IMR-90 (cell line): Measurements from ENCODE around the gene TBC1D9B. TPM values are rescaled to one million over a fixed set of nuclear protein-coding genes. Genes with fewer than 3 reads are reported as not detected.

Experiments used
- ATAC-seq: fragments of 200-7000 bp; cut with Tn5 transposase; 2 replicates; pipeline ENCODE4 v1.9.1; 2020; ENCODE audit warnings: low read depth, mild to moderate bottlenecking, moderate library complexity
- BruUV-seq: library from RNA; stranded (reverse); fragments of 400-500 nt; replicated peaks from 2 replicates; lab custom pipeline; 2021; lab: Mats Ljungman, UMichigan
- CTCF ChIA-PET: fragments of 300-600 bp; formaldehyde crosslinking; extraction: SDS; loops from one replicate; lab custom pipeline; 2021; ENCODE audit warnings: antibody characterized with exemption; lab: Yijun Ruan, JAX
- POLR2A ChIA-PET: fragments of 300-600 bp; sonication (Branson Sonifier 250); formaldehyde crosslinking; loops from one replicate; lab custom pipeline; 2022; ENCODE audit warnings: antibody characterized with exemption; ENCODE audit not compliant: unreplicated experiment; lab: Charles Lee
- DNase-seq: peaks from one replicate; pipeline ENCODE4 v3.0.0; 2013
- H2AFZ ChIP-seq: replicated peaks from 2 replicates; pipeline ENCODE3; 2013; ENCODE audit warnings: low read length, mild to moderate bottlenecking; ENCODE audit not compliant: poor library complexity
- H2AK5ac ChIP-seq: 2 replicates; pipeline ENCODE4 v1.6.1; 2013; ENCODE audit warnings: low read depth, low read length, inconsistent platforms
- H2AK9ac ChIP-seq: replicated peaks from 2 replicates; pipeline ENCODE3; 2013; ENCODE audit warnings: mild to moderate bottlenecking, low read depth, low read length, moderate library complexity; ENCODE audit not compliant: poor library complexity
- H2BK120ac ChIP-seq: 2 replicates; pipeline ENCODE4 v1.6.1; 2013; ENCODE audit warnings: low read depth, low read length, inconsistent platforms
- H2BK15ac ChIP-seq: 3 replicates; pipeline ENCODE4 v1.6.1; 2013; ENCODE audit warnings: low read depth, low read length, inconsistent platforms
- H2BK20ac ChIP-seq: 2 replicates; pipeline ENCODE4 v1.6.1; 2013; ENCODE audit warnings: low read depth, mild to moderate bottlenecking, inconsistent platforms, low read length, moderate library complexity
- H2BK5ac ChIP-seq: 2 replicates; pipeline ENCODE4 v1.6.1; 2013; ENCODE audit warnings: mild to moderate bottlenecking, low read depth, low read length, inconsistent platforms; ENCODE audit not compliant: poor library complexity, severe bottlenecking
- H3K14ac ChIP-seq: replicated peaks from 2 replicates; pipeline ENCODE4 v1.6.1; 2013; ENCODE audit warnings: low read depth, low read length, inconsistent platforms
- H3K18ac ChIP-seq: 2 replicates; pipeline ENCODE4 v1.6.1; 2013; ENCODE audit warnings: low read depth, low read length, control low read depth
- H3K23ac ChIP-seq: 2 replicates; pipeline ENCODE4 v1.6.1; 2013; ENCODE audit warnings: low read depth, low read length, inconsistent platforms
- H3K27ac ChIP-seq: 2 replicates; pipeline ENCODE4 v1.5.1; 2013; ENCODE audit warnings: mild to moderate bottlenecking, control low read depth, low read length; ENCODE audit not compliant: insufficient read depth
- H3K27me3 ChIP-seq: 2 replicates; pipeline ENCODE4 v1.6.1; 2013; ENCODE audit warnings: low read length; ENCODE audit not compliant: control insufficient read depth, insufficient read depth
- H3K36me3 ChIP-seq: 2 replicates; pipeline ENCODE4 v1.6.1; 2013; ENCODE audit warnings: low read length, mixed read lengths; ENCODE audit not compliant: control insufficient read depth, insufficient read depth
- H3K4ac ChIP-seq: 2 replicates; pipeline ENCODE4 v1.6.1; 2013; ENCODE audit warnings: low read depth, low read length, inconsistent platforms
- H3K4me1 ChIP-seq: 2 replicates; pipeline ENCODE4 v1.6.1; 2013; ENCODE audit warnings: low read length, mixed read lengths; ENCODE audit not compliant: control insufficient read depth, insufficient read depth
- H3K4me2 ChIP-seq: 2 replicates; pipeline ENCODE4 v1.6.1; 2013; ENCODE audit warnings: low read depth, mild to moderate bottlenecking, control low read depth, low read length, moderate library complexity
- H3K4me3 ChIP-seq: 2 replicates; pipeline ENCODE4 v1.5.1; 2013; ENCODE audit warnings: low read depth, mild to moderate bottlenecking, control low read depth, low read length, moderate library complexity; ENCODE audit not compliant: insufficient read depth
- H3K56ac ChIP-seq: 2 replicates; pipeline ENCODE4 v1.6.1; 2013; ENCODE audit warnings: low read length, inconsistent platforms; ENCODE audit not compliant: insufficient read depth; ENCODE audit errors: extremely low read depth
- H3K79me1 ChIP-seq, 2 experiments: 2 replicates each; pipeline ENCODE4 v1.6.1; 2013; ENCODE audit warnings: low read length in 2 of 2, inconsistent platforms in 1 of 2, low read depth in 1 of 2
- H3K9ac ChIP-seq: 2 replicates; pipeline ENCODE4 v1.6.1; 2013; ENCODE audit warnings: low read depth, low read length, control low read depth
- H3K9me1 ChIP-seq: 2 replicates; pipeline ENCODE4 v1.6.1; 2013; ENCODE audit warnings: low read length, inconsistent platforms; ENCODE audit not compliant: insufficient read depth
- H3K9me3 ChIP-seq: 2 replicates; pipeline ENCODE4 v1.6.1; 2013; ENCODE audit warnings: low read length; ENCODE audit not compliant: control insufficient read depth, insufficient read depth
- H4K20me1 ChIP-seq: 2 replicates; pipeline ENCODE4 v1.6.1; 2013; ENCODE audit warnings: low read length, inconsistent platforms; ENCODE audit not compliant: insufficient read depth
- H4K5ac ChIP-seq: 2 replicates; pipeline ENCODE4 v1.6.1; 2013; ENCODE audit warnings: mild to moderate bottlenecking, low read depth, low read length, control low read depth
- H4K8ac ChIP-seq, 2 experiments: 2 replicates each; pipeline ENCODE4 v1.6.1; 2013; ENCODE audit warnings: low read depth in 2 of 2, low read length in 2 of 2, control low read depth in 1 of 2, inconsistent platforms in 1 of 2
- H4K91ac ChIP-seq: 2 replicates; pipeline ENCODE4 v1.6.1; 2013; ENCODE audit warnings: low read depth, low read length, inconsistent platforms; ENCODE audit not compliant: insufficient read depth
- FOS ChIP-seq: fragments of 150-350 bp; IDR thresholded peaks from 2 replicates; pipeline ENCODE4 v1.6.1; 2016; ENCODE audit warnings: low read depth, low read length
- MAZ ChIP-seq: IDR thresholded peaks from 2 replicates; pipeline ENCODE4 v1.6.1; 2012; ENCODE audit warnings: low read depth, mild to moderate bottlenecking, low read length, improper control_type of control experiment, moderate library complexity, borderline replicate concordance
- POLR2A ChIP-seq: IDR thresholded peaks from 2 replicates; pipeline ENCODE4 v1.6.1; 2012; ENCODE audit warnings: mild to moderate bottlenecking, low read depth, low read length
- RCOR1 ChIP-seq: IDR thresholded peaks from 2 replicates; pipeline ENCODE4 v1.6.1; 2012; ENCODE audit warnings: mild to moderate bottlenecking, low read length, improper control_type of control experiment; ENCODE audit not compliant: insufficient replicate concordance
- RFX5 ChIP-seq: IDR thresholded peaks from 2 replicates; pipeline ENCODE4 v1.8.0; 2012; ENCODE audit warnings: low read depth, mild to moderate bottlenecking, low read length, moderate library complexity
- SMC3 ChIP-seq: fragments of 150-350 bp; IDR thresholded peaks from 2 replicates; pipeline ENCODE4 v1.6.1; 2016; ENCODE audit warnings: low read depth, mild to moderate bottlenecking, antibody characterized with exemption, low read length, moderate library complexity
- USF2 ChIP-seq: fragments of 150-350 bp; IDR thresholded peaks from 2 replicates; pipeline ENCODE4 v1.6.1; 2017; ENCODE audit warnings: mild to moderate bottlenecking, antibody characterized with exemption, low read length, low read depth
- WGBS, 2 experiments: methylation state at CpG; one replicate each; pipeline versions ENCODE4 v1.1.5 to v1.1.7; 2013; ENCODE audit warnings: missing lambda C conversion rate in 2 of 2; ENCODE audit not compliant: insufficient read length in 1 of 2; ENCODE audit errors: extremely low coverage in 2 of 2; 5-methylcytosine and 5-hydroxymethylcytosine counted together
- dilution Hi-C: fragments of 300-500 bp; cut with HindIII; formaldehyde crosslinking; loops from one replicate; pipeline ENCODE4 v1.14.3; 2018; ENCODE audit warnings: low sequenced_read_pairs; ENCODE audit not compliant: unreplicated experiment
- in situ Hi-C: fragments of 300-500 bp; cut with MboI; formaldehyde crosslinking; loops from 3 replicates; pipeline ENCODE4 v1.14.3; 2019; ENCODE audit warnings: low sequenced_read_pairs, inconsistent platforms, mixed read lengths
- intact Hi-C: fragments of 100-400 bp; cut with micrococcal nuclease; formaldehyde crosslinking; loops from 2 replicates; pipeline ENCODE4 v1.10.0; 2022
- polyA plus RNA-seq, 3 experiments: library from polyadenylated mRNA; depleted of rRNA; stranded (reverse); fragments of >200 nt; gene quantifications; 2 replicates each; pipeline ENCODE4 v1.2.3, GENCODE V29; 2012; ENCODE audit warnings: low replicate concordance in 1 of 3
- total RNA-seq: library from RNA; depleted of rRNA; stranded (reverse); fragments of >200 nt; gene quantifications from 2 replicates; pipeline ENCODE4 v1.2.3, GENCODE V29; 2012

TBC1D9B gene
- total and polyA plus RNA-seq, 2 of the 4 experiments (the other 2 are of a cell fraction) = 58.6 to 78.1 TPM

- no peak overlapping the region for H3K4me2 ChIP-seq
- H4K8ac ChIP-seq = peak overlapping the region; percentile 42 to 88; a peak in 3 of 4 replicates
- H2AK9ac ChIP-seq = peak overlapping the region; percentile 25
- H3K4ac ChIP-seq = peak overlapping the region; percentile 36; the same call in 1 of the 2 replicates
- H2BK120ac ChIP-seq = no peak overlapping the region
- TF ChIP-seq FOS (no peak), RFX5 (no peak), SMC3 (no peak), RCOR1 (no peak), POLR2A (no peak), MAZ (no peak), USF2 (no peak)
- dilution Hi-C loops (no loop called here), intact Hi-C loops (no loop called here), in situ Hi-C loops (no loop called here)
- no peaks in the 10 kb centered on the region for H3K79me1 ChIP-seq
- peaks cover 3% of the 10 kb centered on the region; the same call in 1 of the 2 replicates for H3K27me3 ChIP-seq
- H3K4me3 ChIP-seq = no peak overlapping the region
- POLR2A ChIA-PET = no interaction called here
- no peak overlapping the region for H2BK20ac ChIP-seq
- no peaks in the 10 kb centered on the region for H4K20me1 ChIP-seq
- H2AFZ ChIP-seq = peak overlapping the region; percentile 75
- H3K36me3 ChIP-seq = no peaks in the 10 kb centered on the region
- no peak overlapping the region for H3K9ac ChIP-seq
- no peak overlapping the region for H3K23ac ChIP-seq
- H4K91ac ChIP-seq = no peak overlapping the region
- CTCF ChIA-PET = no interaction called here
- H2AK5ac ChIP-seq = no peak overlapping the region
- no TSS peak for BruUV-seq
- no peak overlapping the region for H2BK5ac ChIP-seq
- peak overlapping the region; percentile 8; the same call in 1 of the 2 replicates for H3K18ac ChIP-seq
- H3K9me3 ChIP-seq = no peaks in the 10 kb centered on the region
- DNase-seq = peak; percentile 53
- no CpG with 5 or more reads among the region's 8 CpGs for WGBS, 2 experiments
- H3K56ac ChIP-seq = no peak overlapping the region
- H3K4me1 ChIP-seq = peaks cover 7% of the 10 kb centered on the region
- H2BK15ac ChIP-seq = no peak overlapping the region
- peak; percentile 75 for ATAC-seq
- H3K27ac ChIP-seq = no peak overlapping the region
- H3K14ac ChIP-seq = peak overlapping the region; percentile 43; the same call in 1 of the 2 replicates
- peak overlapping the region; percentile 92 for H4K5ac ChIP-seq
- H3K9me1 ChIP-seq = peaks cover 5% of the 10 kb centered on the region
Measured at GRCh38 chr5:179914032-179914755, 6.5 kb upstream of the TBC1D9B start.
